Body of pancreas (tissue), 4 donors: Measurements from ENCODE around the gene ST3GAL4.

Experiments
- CTCF ChIP-seq, 7 experiments: fragments of 450-650 bp in 4 of 7; fragments of 200-600 bp in 3 of 7; sonication (generic) in 3 of 7; IDR thresholded peaks; one replicate each; pipeline ENCODE4 v1.5.1; 2016 to 2019; ENCODE audit warnings: antibody characterized with exemption in 7 of 7
- POLR2A ChIP-seq, 3 donors: fragments of 450-650 bp; IDR thresholded peaks; one replicate each; pipeline ENCODE4 v1.6.1; 2016; ENCODE audit warnings: antibody characterized with exemption in 3 of 3, mild to moderate bottlenecking in 2 of 3

- TF ChIP-seq CTCF (IDR thresholded peaks at IDR 0.05) (no peak), POLR2A (IDR thresholded peaks at IDR 0.05) (no peak)
Measured at GRCh38 chr11:126461996-126462395, 106.5 kb downstream of the ST3GAL4 start.
